Loucy (cell line): ENCODE results near the gene CKMT2.

Experiments
- CTCF ChIP-seq: fragments of 200-600 bp; sonication (generic); conservative IDR thresholded peaks from 2 replicates; pipeline ENCODE4 v1.5.1; 2014; ENCODE audit warnings: mild to moderate bottlenecking, antibody characterized with exemption, low read length
- EZH2phosphoT487 ChIP-seq: fragments of 200-600 bp; IDR thresholded peaks from 2 replicates; pipeline ENCODE4 v1.6.1; 2018; ENCODE audit warnings: antibody characterized with exemption, mild to moderate bottlenecking, moderate library complexity, borderline replicate concordance

- TF ChIP-seq CTCF = no peak
- TF ChIP-seq EZH2phosphoT487 = no peak
Observed at GRCh38 chr5:81314581-81314980, 81.5 kb downstream of the CKMT2 start.
